Stimulated activated CD4-positive, alpha-beta T cell treated with anti-CD3 and anti-CD28 coated beads, TNF-alpha, amount 100 ng/mL, for 48 hours (primary cell): ENCODE data around the gene AMY1C.
"Not testable (repeated sequence)": the region's sequence is repeated elsewhere in the genome, so short reads cannot be mapped to it uniquely, and the experiment has no call there.

Experiments
- DNase-seq, 3 donors: peaks; one replicate each; pipeline ENCODE4 v3.0.0-alpha.2; 2020; ENCODE audit warnings: low read depth in 3 of 3

Gene AMY1C

GRCh38 chr1:103749598-103749997 lies at the start of gene AMY1C:
AMY1C (plus strand) TSS chr1:103749898; CDS start chr1:103750470, 572 bp downstream.
- not testable (repeated sequence) for DNase-seq

GRCh38 chr1:103700669-103701068 lies 49.0 kb upstream of the AMY1C start:
- not testable (repeated sequence) for DNase-seq

GRCh38 chr1:103701256-103701655 lies 48.4 kb upstream of the AMY1C start:
- not testable (repeated sequence) for DNase-seq

GRCh38 chr1:103707670-103708069 lies 42.0 kb upstream of the AMY1C start:
- not testable (repeated sequence) for DNase-seq

GRCh38 chr1:103710381-103710780 lies 39.3 kb upstream of the AMY1C start:
- not testable (repeated sequence) for DNase-seq

- not testable (repeated sequence) for DNase-seq
Measured at GRCh38 chr1:103717404-103717803, 32.3 kb upstream of the AMY1C start.

GRCh38 chr1:103721473-103721872 lies 28.2 kb upstream of the AMY1C start:
- not testable (repeated sequence) for DNase-seq

GRCh38 chr1:103735334-103735733 lies 14.4 kb upstream of the AMY1C start:
- DNase-seq: not testable (repeated sequence)

GRCh38 chr1:103738031-103738430 lies 11.7 kb upstream of the AMY1C start:
- DNase-seq: not testable (repeated sequence)

- not testable (repeated sequence) for DNase-seq
Measured at GRCh38 chr1:103744449-103744848, 5.2 kb upstream of the AMY1C start.

GRCh38 chr1:103745040-103745439 lies 4.7 kb upstream of the AMY1C start:
- not testable (repeated sequence) for DNase-seq

GRCh38 chr1:103748273-103748672 lies 1.4 kb upstream of the AMY1C start:
- not testable (repeated sequence) for DNase-seq

GRCh38 chr1:103761896-103762295 lies 12.2 kb downstream of the AMY1C start:
- DNase-seq: no peak

GRCh38 chr1:103779932-103780331 lies 30.2 kb downstream of the AMY1C start:
- no peak for DNase-seq

- no peak for DNase-seq
Measured at GRCh38 chr1:103783944-103784377, 34.3 kb downstream of the AMY1C start.

GRCh38 chr1:103788377-103788776 lies 38.7 kb downstream of the AMY1C start:
- no peak for DNase-seq

GRCh38 chr1:103790172-103790571 lies 40.5 kb downstream of the AMY1C start:
- DNase-seq: no peak
